Coronary artery (tissue), 2 donors: ENCODE results near the gene FEM1A.

Source experiments
- DNase-seq: peaks from one replicate; pipeline ENCODE4 v3.0.0-alpha.2; 2017; ENCODE audit warnings: low spot score
- H3K27ac ChIP-seq, 2 donors: fragments of 200-600 bp; sonication (generic); one replicate each; pipeline ENCODE4 v1.5.1; 2016 to 2019
- H3K4me3 ChIP-seq: fragments of 200-600 bp; sonication (generic); 2 replicates; pipeline ENCODE4 v1.5.1; 2016; ENCODE audit warnings: mild to moderate bottlenecking, moderate library complexity
- TF ChIP-seq, protein P1 (sequence below): fragments of 200-600 bp; sonication (generic); IDR thresholded peaks from one replicate; pipeline ENCODE4 v1.5.1; 2019; ENCODE audit warnings: antibody characterized with exemption

FEM1A gene

DNA sequence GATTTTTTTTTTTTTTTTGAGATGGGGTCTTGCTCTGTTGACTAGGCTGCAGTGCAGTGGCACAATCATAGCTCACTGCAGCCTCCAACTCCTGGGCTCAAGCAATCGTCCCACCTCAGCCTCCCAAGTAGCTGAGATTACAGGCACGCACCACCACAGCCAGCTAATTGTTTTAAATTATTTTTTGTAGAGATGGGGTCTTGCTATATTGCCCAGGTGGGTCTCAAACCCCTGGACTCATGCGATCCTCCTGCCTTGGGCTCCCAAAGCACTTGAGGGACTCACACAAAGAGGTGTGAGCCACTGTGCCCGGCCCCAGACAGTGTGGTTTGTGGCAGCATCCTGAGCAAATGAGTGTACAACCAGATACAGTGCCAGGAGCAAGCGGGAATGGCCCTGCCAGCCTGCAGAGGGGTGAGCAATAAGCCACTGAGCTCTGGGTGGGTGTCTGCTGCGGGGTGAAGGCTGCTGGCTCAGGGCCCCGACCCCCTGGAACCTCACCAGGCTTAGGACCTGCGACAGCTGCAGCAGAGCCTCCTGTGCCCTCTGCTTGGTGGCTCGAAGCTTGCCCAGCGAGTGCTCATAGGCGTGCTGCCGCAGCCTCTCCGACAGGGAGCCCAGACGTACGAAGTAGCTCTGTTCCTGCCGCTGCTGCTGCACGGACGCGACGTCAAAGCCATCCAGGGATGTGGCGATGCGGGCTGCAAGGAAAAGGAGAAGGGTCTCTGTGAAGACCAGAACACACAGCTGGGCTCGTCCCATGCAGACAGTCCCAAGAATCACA is 55.8 kb downstream of the FEM1A start:
- TF ChIP-seq, protein P1, sequence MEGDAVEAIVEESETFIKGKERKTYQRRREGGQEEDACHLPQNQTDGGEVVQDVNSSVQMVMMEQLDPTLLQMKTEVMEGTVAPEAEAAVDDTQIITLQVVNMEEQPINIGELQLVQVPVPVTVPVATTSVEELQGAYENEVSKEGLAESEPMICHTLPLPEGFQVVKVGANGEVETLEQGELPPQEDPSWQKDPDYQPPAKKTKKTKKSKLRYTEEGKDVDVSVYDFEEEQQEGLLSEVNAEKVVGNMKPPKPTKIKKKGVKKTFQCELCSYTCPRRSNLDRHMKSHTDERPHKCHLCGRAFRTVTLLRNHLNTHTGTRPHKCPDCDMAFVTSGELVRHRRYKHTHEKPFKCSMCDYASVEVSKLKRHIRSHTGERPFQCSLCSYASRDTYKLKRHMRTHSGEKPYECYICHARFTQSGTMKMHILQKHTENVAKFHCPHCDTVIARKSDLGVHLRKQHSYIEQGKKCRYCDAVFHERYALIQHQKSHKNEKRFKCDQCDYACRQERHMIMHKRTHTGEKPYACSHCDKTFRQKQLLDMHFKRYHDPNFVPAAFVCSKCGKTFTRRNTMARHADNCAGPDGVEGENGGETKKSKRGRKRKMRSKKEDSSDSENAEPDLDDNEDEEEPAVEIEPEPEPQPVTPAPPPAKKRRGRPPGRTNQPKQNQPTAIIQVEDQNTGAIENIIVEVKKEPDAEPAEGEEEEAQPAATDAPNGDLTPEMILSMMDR, result no peak
- no peak overlapping the region for H3K4me3 ChIP-seq
- no peak for DNase-seq
- H3K27ac ChIP-seq, result no peak overlapping the region

DNA sequence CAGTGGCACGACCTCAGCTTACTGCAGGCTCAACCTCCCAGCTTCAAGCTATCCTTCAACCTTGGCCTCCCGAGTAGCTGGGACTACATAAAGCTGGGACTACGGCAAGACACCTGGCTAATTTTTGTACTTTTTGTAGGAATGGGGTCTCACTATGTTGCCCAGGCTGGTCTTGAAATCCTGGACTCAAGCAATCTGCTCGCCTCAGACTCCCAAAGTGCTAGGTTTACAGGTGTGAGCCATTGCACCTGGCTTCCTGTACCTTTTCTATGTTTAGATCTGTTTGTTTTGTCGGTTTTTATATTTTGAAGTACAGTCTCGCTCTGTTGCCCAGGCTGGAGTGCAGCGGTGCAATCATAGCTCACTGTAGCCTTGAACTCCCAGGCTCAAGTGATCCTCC is 57.5 kb downstream of the FEM1A start:
- TF ChIP-seq, protein P1, result no peak
- Histone ChIP-seq H3K27ac (no peak overlapping the region), H3K4me3 (no peak overlapping the region)
- no peak for DNase-seq
